ENCODE data around the gene IQSEC1.

DNA sequence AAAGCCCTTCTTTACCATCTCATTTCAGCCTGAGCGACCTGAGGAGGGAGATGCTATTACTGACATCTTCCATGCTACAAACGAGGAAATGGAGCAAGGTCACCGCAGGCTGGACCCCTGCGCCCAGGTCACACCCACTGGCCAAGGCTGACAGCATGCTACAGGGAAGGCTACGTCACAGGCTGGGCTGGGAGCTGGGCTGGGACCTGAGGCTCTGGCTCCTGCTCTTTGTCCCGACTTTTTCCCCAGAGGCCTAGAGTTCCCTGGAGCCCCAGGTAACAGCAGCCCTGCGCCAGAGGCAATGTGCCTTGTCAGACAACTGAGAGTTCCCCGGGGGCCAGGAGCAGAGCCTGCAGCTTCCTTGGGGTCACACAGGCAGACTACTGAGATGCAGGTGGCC, 87.2 kb downstream of the IQSEC1 start:
- TF ChIP-seq, protein P1, sequence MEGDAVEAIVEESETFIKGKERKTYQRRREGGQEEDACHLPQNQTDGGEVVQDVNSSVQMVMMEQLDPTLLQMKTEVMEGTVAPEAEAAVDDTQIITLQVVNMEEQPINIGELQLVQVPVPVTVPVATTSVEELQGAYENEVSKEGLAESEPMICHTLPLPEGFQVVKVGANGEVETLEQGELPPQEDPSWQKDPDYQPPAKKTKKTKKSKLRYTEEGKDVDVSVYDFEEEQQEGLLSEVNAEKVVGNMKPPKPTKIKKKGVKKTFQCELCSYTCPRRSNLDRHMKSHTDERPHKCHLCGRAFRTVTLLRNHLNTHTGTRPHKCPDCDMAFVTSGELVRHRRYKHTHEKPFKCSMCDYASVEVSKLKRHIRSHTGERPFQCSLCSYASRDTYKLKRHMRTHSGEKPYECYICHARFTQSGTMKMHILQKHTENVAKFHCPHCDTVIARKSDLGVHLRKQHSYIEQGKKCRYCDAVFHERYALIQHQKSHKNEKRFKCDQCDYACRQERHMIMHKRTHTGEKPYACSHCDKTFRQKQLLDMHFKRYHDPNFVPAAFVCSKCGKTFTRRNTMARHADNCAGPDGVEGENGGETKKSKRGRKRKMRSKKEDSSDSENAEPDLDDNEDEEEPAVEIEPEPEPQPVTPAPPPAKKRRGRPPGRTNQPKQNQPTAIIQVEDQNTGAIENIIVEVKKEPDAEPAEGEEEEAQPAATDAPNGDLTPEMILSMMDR (IDR thresholded peaks at IDR 0.05; ENCODE audit: low read depth, low read length) = no peak
- TF ChIP-seq, protein P2, sequence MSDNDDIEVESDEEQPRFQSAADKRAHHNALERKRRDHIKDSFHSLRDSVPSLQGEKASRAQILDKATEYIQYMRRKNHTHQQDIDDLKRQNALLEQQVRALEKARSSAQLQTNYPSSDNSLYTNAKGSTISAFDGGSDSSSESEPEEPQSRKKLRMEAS (IDR thresholded peaks at IDR 0.05; ENCODE audit: low read depth, low read length) = no peak
- no peak for TF ChIP-seq POLR2A (IDR thresholded peaks at IDR 0.05; ENCODE audit: extremely low read depth, insufficient read length)
- no peak for TF ChIP-seq MYC (IDR thresholded peaks at IDR 0.05; ENCODE audit: low read depth, low read length)
